ENCODE data around the gene LIPT2.
A peak's percentile ranks its signal among the peaks of the same experiment; 100 is the strongest.

The LIPT2 gene

DNA sequence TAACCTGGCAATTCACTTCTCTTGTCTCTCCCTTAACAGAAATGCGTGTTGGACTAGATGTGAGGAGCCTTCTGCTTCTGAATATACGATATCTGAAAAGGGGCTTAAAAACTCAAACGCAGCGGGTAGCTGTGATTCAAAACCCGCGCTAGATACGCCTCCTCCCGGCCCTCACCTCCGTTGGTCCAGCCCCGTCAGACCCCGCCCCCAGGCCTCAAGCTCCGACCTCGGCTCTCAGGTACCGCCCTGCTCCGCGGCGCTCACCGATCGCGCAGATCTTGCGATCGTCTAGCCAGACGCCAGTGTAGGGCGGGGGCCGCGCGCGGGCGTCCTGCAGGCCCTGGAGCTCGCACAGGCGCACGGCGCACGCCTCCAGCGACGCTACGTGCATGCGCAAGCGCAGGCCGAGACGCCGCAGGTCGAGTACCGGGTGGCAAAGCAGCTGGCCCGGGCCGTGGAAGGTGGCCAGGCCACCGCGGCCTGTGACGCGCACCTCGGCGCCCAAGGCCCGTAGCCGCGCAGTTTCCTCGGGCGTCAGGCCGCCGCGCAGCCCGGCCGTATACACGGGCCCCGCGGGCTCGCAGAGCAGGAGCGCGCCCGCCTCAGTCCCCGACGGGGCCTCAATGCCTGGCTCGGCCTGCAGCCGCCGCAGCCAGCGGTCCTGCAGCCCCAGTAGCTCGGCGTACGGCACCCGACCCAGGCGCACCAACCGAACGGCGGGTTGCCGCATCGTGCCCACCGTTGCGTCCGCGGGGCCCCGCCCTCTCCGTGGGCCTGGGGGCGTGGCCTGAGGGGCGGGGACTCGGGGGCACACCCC lies at the start of gene LIPT2:
Gene LIPT2 (minus strand): TSS at position 751 of the 817 bp plus-strand sequence. CDS start 21 bp downstream, at position 730.
- TF ChIP-seq GATA3 (IDR thresholded peaks at IDR 0.05; ENCODE audit: low read depth, low read length) (no peak), GATA2 (IDR thresholded peaks at IDR 0.05; ENCODE audit: low read depth, low read length) (peak; percentile 79)

DNA sequence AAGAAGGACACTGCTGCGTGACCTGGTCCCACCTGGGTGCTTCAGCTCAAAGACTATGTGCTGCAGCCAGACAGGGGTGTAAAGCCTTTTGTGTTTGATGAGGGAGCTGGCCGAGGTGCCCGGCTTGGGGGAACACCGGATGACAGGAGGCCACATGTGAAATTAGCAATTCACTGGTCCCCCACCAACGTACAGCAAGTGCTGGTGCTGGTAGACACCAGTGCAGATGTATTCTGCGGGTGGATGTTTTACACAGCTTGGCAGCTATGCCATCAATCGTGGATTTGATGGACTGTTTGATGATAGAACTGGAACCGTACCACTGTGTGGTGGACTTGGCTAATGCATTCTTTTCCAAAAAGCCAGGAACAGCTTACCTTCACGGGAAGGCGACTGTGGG lies 47.9 kb upstream of the LIPT2 start:
- no peak for TF ChIP-seq GATA3 (IDR thresholded peaks at IDR 0.05; ENCODE audit: low read depth, low read length)
- no peak for TF ChIP-seq GATA2 (IDR thresholded peaks at IDR 0.05; ENCODE audit: low read depth, low read length)

DNA sequence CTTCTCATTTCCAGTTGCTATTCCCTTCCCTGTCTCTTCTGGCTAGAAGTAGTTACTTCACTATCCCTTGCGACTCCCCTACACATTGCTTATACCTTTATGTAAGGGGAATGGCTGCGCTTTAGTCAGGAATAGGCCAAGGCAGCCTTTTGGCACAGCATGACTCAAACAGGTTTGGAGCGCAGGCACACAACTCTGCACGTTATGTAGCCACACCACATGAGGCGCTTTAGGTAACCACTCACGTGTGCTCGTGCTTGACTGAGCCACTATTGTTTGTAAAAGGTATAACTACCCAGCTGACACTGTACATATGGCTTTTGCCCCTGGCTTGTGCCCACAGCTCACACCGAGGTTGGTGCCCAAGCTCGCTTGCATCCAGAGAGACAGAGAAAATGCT lies 46.7 kb upstream of the LIPT2 start:
- no peak for TF ChIP-seq GATA3 (IDR thresholded peaks at IDR 0.05; ENCODE audit: low read depth, low read length)
- no peak for TF ChIP-seq GATA2 (IDR thresholded peaks at IDR 0.05; ENCODE audit: low read depth, low read length)

DNA sequence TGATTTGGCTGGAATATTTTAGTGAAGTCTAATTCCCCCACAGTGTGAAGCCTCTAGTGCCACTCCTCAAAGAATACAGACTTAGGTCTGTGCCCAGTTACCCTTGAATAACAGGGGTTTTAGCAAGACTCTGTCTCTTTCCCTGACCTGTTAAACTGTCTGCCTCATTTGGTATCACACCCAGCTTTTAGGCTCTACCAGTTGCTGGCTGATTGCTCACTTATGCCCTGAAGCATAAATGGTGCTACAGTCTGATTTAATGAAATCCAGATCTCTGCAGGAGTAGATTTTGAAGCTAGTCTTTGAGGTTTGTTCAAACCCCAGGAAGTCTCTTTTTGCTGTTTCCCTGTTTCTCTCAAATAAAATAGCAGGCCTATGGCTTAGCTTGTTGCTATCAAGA lies 45.2 kb upstream of the LIPT2 start:
- TF ChIP-seq GATA3 (IDR thresholded peaks at IDR 0.05; ENCODE audit: low read depth, low read length) = no peak
- peak; percentile 8; the same call in 1 of the 2 replicates for TF ChIP-seq GATA2 (IDR thresholded peaks at IDR 0.05; ENCODE audit: low read depth, low read length)

DNA sequence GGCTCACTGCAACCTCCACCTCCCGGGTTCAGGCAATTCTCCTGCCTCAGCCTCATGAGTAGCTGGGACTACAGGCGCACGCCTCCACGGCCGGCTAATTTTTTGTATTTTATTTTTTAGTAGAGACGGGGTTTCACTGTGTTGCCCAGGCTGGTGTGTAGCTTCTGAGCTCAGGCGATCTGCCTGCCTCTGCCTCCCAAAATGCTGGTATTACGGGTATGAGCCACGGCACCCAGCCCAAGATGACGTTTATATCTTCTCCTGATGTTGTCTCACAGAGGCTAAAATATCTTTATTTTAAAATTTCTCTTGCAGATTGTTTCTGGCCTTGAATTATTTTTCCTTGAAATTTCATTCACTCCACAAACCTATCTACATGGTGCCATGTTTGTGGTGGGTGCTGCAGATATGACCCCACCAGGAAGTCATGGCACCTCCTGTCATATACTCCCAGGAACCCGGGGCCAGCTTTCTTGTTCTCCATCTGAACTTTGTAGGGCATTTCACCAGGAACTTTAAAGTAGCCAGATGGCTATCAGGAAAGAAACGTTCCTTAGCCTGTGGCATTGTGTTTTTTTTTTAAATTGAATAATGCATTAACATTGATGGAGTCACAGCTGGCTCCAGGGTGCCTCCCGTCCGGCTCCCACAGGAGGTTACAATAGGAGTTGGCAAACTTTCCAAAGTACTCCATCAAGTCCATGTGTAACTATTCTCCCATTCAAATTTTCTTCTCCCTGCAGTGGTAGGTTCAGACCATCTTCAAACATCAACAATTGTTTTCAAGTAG lies 42.0 kb upstream of the LIPT2 start:
- TF ChIP-seq GATA2 (IDR thresholded peaks at IDR 0.05; ENCODE audit: low read depth, low read length) (no peak), GATA3 (IDR thresholded peaks at IDR 0.05; ENCODE audit: low read depth, low read length) (no peak)

DNA sequence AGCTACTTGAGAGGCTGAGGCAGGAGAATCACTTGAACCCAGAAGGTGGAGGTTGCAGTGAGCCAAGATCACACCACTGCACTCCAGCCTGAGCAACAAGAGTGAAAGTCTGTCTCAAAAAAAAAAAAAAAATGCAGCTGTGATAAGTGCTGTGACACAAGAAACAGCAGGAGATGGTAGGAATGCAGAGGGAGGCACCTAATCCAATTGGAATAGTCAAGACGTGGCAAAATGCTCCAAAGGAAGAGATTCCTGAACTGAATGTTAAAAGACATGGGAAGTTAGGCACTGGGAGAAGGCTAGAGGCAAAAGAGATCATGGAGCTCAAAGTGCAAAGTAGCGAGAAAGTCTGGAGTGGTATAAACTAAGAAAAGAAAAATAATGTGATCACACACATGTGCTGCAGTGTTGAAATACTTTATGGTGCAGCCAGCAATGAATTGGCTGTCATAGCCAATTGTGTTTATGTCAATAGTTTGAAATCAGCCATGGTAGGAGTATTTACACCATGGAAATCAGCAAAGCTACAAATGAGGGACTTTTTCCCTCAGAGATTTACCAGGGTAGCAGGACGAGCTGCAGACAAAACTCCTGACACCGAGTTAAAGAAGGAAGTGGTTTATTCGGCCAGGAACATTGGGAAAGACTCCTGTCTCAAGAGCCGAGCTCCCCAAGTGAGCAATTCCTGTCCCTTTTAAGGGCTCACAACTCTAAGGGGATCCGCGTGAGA lies 40.9 kb upstream of the LIPT2 start:
- TF ChIP-seq GATA3 (IDR thresholded peaks at IDR 0.05; ENCODE audit: low read depth, low read length) = no peak
- TF ChIP-seq GATA2 (IDR thresholded peaks at IDR 0.05; ENCODE audit: low read depth, low read length) = no peak

DNA sequence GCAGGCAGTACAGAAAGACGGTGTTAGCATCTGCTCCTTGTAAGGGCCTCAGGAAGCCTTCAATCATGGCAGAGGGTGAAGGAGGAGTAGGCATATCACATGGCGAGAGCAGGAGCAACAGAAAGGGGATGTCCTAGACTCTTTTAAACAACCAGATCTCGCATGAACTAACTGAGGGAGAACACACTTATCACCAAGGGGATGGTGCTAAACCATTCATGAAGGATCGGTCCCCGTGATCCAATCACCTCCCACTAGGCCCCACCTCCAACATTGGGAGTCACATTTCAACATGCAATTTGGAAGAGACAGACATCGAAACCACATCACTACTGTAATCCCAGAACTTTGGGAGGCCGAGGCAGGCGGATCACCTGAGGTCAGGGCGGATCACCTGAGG lies 39.9 kb upstream of the LIPT2 start:
- no peak for TF ChIP-seq GATA3 (IDR thresholded peaks at IDR 0.05; ENCODE audit: low read depth, low read length)
- no peak for TF ChIP-seq GATA2 (IDR thresholded peaks at IDR 0.05; ENCODE audit: low read depth, low read length)

DNA sequence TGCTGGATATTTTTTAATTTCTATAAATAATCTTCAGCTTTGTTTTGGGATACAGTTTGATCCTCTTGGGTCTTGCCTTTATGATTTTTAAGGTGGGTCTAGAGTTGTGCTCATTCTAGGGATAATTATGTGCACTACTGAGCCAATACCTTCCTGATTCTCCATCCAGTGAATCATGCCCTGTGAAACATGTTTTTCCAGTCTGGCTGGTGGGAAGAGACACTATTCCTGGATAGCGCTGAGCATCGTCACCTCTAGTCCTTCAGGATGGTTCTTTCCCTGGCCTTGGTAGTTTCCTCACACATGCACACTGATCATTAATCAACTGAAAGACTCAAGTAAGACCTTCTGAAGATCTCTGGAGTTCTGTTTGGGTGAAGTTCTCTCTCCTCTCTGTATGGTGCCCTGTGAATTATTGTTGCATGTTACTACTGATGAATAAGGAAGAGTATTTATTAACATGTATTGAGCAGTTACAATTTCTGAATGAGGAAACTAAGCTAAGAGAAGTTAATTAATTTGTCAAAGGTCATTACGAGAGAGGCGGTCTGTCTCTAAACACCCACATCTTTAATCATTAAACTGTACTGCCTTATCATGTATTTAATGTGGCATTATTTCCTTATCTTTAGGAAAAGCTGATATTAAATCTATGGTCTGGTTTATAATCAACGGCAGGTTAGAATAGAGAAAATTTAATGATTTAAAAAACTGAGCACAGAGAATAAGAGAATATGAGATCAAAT lies 39.1 kb upstream of the LIPT2 start:
- TF ChIP-seq GATA2 (IDR thresholded peaks at IDR 0.05; ENCODE audit: low read depth, low read length) (no peak), GATA3 (IDR thresholded peaks at IDR 0.05; ENCODE audit: low read depth, low read length) (no peak)

DNA sequence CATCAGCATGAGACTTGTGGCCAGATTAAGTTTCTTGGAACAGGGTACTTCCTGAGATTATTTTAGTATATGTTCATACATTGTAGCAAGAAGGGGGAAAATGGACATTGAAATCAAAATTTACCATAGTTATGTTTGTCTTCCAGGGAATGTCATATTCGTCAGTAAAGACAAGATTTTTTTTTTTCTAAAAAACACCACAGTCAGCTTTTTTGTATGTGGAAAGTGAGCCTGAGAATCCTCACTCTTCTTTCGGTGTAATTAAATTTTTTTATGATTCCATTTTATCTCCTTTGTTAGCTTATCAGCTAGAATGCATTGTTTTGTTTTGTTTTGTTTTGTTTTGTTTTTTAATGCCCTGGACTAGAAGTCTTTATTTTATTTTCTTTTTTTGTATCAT lies 31.5 kb upstream of the LIPT2 start:
- TF ChIP-seq GATA2 (IDR thresholded peaks at IDR 0.05; ENCODE audit: low read depth, low read length) = no peak
- no peak for TF ChIP-seq GATA3 (IDR thresholded peaks at IDR 0.05; ENCODE audit: low read depth, low read length)

DNA sequence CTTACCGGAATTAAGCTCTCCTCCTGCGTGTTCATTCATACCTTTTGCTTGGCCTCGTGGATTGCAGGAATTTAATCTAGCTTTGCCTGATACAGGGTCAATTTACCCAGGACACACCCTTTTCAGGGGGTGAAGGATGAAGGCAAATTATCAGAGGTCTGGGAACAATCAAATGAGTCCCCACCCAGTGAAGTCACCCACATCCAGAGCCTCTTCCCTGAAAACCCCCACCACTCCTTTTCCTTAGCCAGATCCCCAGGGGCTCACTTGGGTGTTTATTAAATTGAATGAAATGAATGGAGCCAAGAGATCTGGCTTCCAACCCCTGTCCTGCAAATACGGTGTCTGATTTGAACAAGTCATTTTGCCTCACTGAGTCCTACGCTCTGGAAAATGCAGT lies 31.0 kb upstream of the LIPT2 start:
- no peak for TF ChIP-seq GATA3 (IDR thresholded peaks at IDR 0.05; ENCODE audit: low read depth, low read length)
- no peak for TF ChIP-seq GATA2 (IDR thresholded peaks at IDR 0.05; ENCODE audit: low read depth, low read length)

DNA sequence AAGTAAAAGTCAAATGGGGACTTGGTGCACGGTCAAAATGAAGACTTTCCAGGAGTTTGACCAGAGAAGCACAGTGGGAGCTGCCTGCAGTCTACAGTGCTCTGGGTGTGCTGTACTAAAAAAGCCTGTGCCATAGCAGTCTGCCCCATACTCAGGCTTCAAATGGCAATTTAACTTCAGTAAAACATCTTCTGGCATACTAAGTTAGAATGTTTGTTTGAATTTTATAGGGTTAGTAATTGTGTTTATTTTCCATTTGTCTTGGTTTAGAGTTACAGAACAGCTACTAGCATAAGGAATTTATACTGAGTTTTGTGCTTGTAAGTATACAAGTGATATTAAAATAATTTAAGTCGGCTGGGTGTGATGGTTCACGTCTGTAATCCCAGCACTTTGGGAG lies 29.3 kb upstream of the LIPT2 start:
- TF ChIP-seq GATA2 (IDR thresholded peaks at IDR 0.05; ENCODE audit: low read depth, low read length) = no peak
- no peak for TF ChIP-seq GATA3 (IDR thresholded peaks at IDR 0.05; ENCODE audit: low read depth, low read length)

DNA sequence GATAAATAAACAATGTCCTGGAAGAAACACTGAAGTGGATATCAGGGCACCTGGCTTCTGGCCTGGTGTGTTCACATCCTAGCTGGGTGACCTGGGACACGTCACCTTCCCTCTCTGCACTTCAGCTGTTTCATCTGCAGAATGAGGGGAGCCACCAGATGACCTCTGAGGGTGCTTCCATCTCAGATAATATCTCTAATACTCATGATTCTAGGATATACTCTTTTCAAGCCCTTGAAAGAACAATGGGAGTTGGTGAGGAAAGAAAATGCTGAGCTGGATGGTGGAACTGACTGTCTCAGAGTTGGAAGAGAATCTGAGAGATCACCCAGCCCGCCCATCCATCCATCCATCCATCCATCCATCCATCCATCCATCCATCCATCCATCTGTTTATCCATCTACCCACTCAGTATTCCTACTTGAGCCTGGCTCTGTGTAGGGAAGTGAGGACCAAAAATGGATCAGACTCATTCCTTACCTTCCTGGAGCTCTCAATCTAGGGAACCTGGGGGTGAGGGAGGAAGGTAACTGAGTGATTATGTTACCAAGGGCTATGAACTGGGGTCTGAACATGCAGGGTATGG lies 28.2 kb upstream of the LIPT2 start:
- TF ChIP-seq GATA2 (IDR thresholded peaks at IDR 0.05; ENCODE audit: low read depth, low read length) = no peak
- no peak for TF ChIP-seq GATA3 (IDR thresholded peaks at IDR 0.05; ENCODE audit: low read depth, low read length)

DNA sequence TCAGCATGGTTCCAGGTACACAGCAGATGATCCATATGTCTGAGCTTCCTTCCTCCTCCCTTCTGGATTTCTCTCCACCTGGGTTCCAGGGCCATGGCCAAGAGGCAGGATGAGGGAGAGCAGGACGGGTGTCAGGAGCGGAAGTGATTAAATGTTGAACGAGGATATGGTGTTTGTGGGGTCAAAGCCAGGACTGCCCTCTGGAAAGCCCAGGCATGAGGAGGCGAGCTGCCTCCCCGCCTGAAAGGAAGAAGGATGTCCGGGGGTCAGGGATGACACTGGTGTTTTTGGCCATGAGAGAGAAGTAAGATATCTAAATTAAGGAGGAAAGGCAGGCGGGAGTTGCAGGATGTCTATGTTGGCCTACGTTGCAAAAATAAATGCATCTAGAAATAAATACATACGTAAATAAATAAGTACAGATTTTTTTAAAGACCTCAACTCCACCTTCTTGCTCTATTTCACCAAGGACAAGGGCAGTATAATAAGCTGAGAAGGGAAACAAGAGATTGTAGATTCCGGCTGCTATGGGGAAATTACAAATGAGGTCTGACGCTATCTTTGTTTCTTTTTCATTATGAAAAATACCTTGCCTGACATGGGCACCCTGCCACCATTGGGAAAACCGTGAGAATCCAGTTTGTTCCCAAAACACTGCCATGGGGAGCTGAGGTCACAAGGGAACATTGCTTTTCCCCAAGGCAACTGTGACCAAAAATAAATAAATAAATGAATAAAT lies 27.6 kb upstream of the LIPT2 start:
- no peak for TF ChIP-seq GATA2 (IDR thresholded peaks at IDR 0.05; ENCODE audit: low read depth, low read length)
- TF ChIP-seq GATA3 (IDR thresholded peaks at IDR 0.05; ENCODE audit: low read depth, low read length) = no peak
